CD4-positive, alpha-beta T cell treated with Interleukin-1 beta for 1 hour (primary cell): ENCODE measurements around the gene ITGA3.
"Not testable (repeated sequence)": the region's sequence is repeated elsewhere in the genome, so short reads cannot be mapped to it uniquely, and the experiment has no call there.

ENCODE experiments used
- DNase-seq, 2 donors: peaks; one replicate each; pipeline ENCODE4 v3.0.0-alpha.2; 2020 to 2022

The ITGA3 gene

GRCh38 chr17:50052822-50053653, 2.9 kb upstream of the ITGA3 start:
- DNase-seq: no peak

GRCh38 chr17:50053654-50053960, 2.3 kb upstream of the ITGA3 start:
- no peak for DNase-seq

- DNase-seq: peak; percentile 11 to 41
These were observed 870 bp upstream of the ITGA3 start for GRCh38 chr17:50055055-50055425.

GRCh38 chr17:50056217-50056960, 479 bp downstream of the ITGA3 start:
- DNase-seq: peak; percentile 41 to 58

- no peak for DNase-seq
These were observed 1.0 kb downstream of the ITGA3 start for GRCh38 chr17:50056961-50057330.

- DNase-seq: no peak
These were observed 1.6 kb downstream of the ITGA3 start for GRCh38 chr17:50057521-50057991.

GRCh38 chr17:50058296-50058953, 2.5 kb downstream of the ITGA3 start:
- DNase-seq: no peak

GRCh38 chr17:50059256-50059655, 3.3 kb downstream of the ITGA3 start:
- no peak for DNase-seq

- no peak for DNase-seq
These were observed 3.9 kb downstream of the ITGA3 start for GRCh38 chr17:50059759-50060273.

- no peak for DNase-seq
These were observed 5.2 kb downstream of the ITGA3 start for GRCh38 chr17:50060951-50061712.

GRCh38 chr17:50061713-50062045, 5.8 kb downstream of the ITGA3 start:
- DNase-seq: not testable (repeated sequence)

GRCh38 chr17:50062293-50063243, 6.7 kb downstream of the ITGA3 start:
- no peak for DNase-seq

GRCh38 chr17:50063561-50064252, 7.8 kb downstream of the ITGA3 start:
- DNase-seq: no peak

GRCh38 chr17:50064253-50065001, 8.5 kb downstream of the ITGA3 start:
- DNase-seq: no peak

- no peak for DNase-seq
These were observed 9.1 kb downstream of the ITGA3 start for GRCh38 chr17:50065056-50065455.

GRCh38 chr17:50066995-50067394, 11.1 kb downstream of the ITGA3 start:
- DNase-seq: no peak

- no peak for DNase-seq
These were observed 12.1 kb downstream of the ITGA3 start for GRCh38 chr17:50067996-50068395.

- no peak for DNase-seq
These were observed 15.2 kb downstream of the ITGA3 start for GRCh38 chr17:50070908-50071680.

GRCh38 chr17:50071692-50072091, 15.8 kb downstream of the ITGA3 start:
- no peak for DNase-seq

GRCh38 chr17:50072130-50072529, 16.2 kb downstream of the ITGA3 start:
- no peak for DNase-seq
